ENCODE measurements around the gene CROCC2.
"Not testable (repeated sequence)": the region's sequence is repeated elsewhere in the genome, so short reads cannot be mapped to it uniquely, and the experiment has no call there.

CROCC2 gene

GRCh38 chr2:240966906-240967680 is 61.0 kb downstream of the CROCC2 start:
- DNase-seq (ENCODE audit: low read depth) = no peak

DNA sequence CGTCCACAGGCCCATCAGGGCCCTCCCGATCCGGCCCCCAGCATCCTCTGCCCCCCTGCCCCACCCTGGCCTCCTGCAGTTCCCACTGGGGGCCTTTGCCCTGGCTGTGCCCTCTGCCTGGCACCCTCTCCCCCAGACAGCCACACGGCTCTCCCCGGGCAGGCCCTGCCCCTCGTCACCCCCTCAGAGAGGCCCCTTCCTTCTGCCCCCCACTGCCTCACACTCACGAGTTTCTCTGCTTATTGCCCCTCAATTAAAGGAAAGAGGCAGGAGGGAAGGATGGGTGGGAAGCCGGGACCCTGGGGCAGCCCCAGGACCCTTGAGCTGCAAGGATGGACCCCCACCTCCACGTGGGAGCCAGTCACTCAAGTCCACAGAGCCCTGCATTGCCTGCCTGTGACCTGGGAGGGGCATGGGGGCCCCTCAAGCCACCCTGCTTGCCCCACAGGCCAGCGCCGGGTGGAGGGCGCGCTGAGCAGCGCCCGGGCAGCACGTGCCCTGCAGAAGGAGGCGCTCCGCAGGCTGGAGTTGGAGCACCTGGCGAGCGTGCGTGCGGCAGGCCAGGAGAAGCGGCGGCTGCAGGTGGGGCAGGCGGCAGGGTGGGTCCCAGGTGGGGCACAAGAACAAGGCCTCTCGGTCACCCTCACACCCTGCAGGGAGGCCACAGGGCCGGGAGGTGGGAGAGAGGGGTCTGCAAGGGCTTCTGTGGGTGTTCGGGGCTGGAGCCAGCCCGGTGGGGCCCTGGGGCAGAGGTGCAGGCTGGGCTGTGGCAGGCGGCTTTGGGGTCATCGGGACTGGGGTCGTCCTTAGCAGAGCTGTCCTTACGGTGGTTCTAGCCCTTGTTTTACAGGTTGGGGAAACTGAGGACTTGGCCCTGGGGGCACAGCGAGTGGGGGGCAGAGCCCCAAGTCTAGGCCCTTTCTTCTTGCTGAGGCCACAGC is 61.8 kb downstream of the CROCC2 start:
- DNase-seq (ENCODE audit: low read depth) = no peak

DNA sequence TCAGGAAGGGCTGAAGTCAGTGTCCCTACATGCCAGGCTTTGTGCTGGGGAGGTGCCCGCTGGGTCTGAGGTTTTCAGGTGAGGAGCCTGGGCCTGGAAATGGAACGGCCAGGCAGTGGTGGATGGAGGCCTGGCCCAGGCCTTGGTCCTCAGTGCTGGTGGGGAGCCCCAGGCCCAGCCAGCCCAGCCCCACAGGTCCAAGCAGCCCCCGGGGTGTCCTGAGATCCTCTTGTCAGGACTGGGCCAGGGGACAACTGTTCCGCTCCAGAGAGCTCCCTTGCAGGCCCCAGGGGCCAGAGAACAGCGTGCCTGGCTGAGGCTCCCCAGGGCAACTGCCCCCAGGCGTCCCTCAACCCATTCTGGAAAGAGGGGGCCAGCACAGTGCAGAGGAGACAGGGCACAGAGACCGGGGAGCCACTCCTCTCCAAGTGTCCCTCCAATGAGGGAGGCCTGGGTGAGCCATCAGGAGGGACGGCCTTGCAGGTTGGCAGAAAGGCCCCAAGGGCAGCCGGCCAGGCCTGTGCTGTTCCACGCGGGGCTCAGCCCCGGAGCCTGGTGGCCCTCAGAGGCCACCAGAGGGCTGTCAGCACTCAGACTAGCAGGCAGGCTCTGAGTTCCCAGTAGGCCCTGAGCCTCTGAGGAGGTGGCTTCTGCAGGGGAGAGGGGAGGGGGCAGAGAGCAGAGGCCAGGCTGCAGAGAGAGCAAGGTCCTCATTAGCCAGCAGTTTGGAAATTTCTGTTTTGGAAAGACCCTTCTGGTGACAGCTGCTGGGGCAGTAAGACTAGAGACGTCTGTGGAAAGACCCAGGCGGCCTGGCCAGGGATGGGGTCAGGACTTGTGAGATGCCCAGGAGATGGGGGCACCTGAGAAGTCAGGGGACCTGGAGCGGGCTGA is 62.8 kb downstream of the CROCC2 start:
- no peak for DNase-seq (ENCODE audit: low read depth)

DNA sequence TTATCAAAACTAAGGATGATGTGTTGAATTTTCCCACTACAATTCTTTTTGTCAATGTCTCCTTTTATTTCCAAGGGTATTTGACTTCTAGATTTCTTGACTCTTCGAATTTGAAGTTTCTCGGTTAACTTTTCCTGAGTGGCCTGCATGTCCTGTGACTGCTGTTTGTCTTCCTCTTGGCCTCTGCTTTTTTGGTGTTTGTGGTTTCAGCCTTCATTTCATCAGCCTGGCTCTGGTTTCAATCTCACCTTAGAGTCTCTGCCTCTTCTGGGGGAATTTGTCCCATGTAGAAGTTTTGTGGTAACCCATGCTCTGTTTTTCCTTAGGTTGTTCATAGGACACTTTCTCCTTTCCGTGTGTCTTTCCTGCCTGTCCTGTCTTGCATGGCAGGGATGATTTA is 64.0 kb downstream of the CROCC2 start:
- DNase-seq (ENCODE audit: low read depth) = no peak

GRCh38 chr2:240970816-240971215 is 64.7 kb downstream of the CROCC2 start:
- no peak for DNase-seq (ENCODE audit: low read depth)

DNA sequence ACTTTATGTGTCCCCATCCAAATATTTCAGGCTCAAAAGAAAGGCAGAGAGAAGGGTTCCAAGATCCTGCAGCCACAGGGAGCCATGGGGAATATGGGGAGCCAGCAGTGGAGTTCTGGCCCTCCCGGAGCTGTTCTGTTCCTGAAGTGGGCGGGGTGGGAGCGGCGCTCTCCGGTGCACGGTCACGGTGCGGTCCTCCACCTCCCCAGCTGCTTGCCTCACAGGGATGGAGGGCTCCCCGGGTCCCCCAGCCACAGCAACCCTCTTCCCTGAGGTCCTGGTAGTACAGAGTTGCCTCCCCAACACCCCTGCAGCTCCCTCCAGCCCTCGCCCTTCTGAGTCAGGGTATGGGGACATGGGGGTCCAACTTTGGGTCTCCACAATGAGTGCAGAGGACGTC is 66.1 kb downstream of the CROCC2 start:
- DNase-seq (ENCODE audit: low read depth) = no peak

DNA sequence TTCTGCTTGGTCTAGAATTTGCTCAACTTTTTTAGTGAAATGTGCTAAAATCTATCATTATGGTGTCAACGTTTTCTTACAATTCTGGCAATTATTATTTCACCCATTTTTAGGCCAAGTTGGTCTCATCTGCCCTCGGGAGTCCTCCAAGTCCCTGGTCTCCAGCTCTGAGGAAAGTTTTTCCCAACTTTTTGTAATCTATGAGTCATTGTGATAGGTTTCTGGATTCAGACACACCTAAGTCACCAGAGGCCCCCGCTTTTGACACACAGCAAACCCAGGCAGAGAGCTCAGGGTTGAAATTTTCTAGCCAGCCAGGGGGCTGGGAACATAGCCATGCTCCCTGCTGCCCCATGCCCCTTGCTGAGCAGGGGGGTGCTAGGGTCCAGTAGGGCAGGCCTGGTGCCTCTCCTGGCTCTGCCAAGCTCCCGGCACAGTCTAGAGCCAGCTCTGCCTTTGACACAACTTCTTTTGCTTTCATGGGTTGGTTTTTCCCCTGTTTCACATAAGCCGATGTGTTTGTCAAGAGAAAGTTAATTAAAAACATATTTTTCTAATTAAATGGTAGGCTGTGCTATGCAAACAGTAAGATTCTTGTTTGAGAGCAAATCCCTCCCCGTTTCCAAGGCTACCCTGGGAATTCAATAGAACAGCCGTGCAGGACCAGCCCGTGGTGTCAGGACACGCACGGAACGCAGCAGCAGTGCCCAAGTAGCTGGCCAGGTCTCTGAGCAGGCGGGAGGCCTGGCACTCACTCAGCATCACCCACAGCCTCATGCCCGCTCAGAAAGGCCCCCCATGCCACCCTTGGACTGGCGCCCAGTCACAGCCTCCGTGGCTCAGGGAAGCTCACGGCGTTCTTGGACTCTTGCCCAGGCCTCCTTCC is 66.7 kb downstream of the CROCC2 start:
- DNase-seq (ENCODE audit: low read depth) = no peak

DNA sequence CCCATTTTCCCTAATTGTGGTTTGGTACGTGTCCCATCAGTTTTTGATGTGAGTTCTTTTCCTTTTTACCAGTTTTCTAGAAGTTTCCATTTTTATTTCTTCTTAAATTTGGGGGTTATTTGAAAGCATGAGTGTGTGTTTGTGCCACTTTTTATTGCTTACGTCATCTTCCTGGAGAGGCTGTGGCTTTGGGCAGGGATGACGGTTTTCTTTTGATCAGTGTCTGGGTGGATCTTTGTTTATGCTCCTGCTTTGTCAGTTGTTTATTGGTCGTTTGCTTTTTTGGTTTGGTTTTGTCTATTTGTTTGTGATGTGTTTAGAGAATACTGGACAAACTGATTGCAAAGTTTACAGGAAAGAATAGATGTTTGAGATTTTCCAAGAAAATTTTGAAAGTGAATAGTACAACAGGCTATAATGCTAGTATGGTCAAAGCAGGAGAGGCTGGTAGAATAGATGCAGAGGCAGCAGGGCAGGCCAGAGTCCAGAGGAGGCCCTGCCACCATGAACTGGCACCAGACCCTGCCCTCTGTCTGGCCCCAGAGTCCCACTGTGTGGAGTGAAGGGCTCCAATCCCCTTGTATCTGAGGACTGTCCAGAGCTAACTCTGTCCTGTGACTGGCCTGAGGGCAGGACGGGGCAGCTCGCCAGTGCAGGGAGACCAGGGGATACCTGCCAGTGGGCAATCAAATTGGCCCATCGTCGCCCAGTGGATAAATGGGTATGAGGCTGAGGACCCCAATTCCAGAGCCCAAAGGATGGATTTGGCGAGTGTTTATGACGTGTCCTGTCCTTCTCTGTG is 68.8 kb downstream of the CROCC2 start:
- DNase-seq (ENCODE audit: low read depth) = no peak

- DNase-seq (ENCODE audit: low read depth) = not testable (repeated sequence)
These were observed 69.8 kb downstream of the CROCC2 start for GRCh38 chr2:240975903-240976302.

- DNase-seq (ENCODE audit: low read depth) = no peak
These were observed 75.1 kb downstream of the CROCC2 start for GRCh38 chr2:240981280-240981679.

GRCh38 chr2:240981871-240982800 is 76.0 kb downstream of the CROCC2 start:
- DNase-seq (ENCODE audit: low read depth) = no peak

DNA sequence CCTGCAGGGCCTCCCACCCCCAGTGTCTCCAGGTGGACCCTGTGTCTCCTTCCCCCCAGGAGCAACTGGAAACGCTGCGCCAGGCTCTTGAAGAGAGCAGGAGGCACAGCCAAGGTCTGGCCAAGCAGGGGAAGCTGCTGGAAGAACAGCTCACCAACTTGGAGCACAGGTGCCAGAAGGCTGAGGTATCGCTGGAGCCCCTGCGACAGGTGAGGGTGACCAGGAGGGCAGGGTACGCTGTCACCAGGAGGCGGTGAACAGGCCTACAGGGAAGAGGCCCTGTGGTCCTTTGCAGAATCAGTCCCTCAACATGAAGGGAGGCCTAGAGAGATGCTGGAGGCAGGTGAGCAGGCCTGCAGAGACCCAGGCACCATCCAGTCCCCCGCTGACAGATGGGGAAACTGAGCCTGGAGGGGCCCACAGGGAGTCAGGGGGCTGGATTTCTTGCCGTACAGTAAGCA is 76.7 kb downstream of the CROCC2 start:
- DNase-seq (ENCODE audit: low read depth) = no peak

- peak; percentile 25 for DNase-seq (ENCODE audit: low read depth)
These were observed 77.3 kb downstream of the CROCC2 start for GRCh38 chr2:240983361-240983995.

DNA sequence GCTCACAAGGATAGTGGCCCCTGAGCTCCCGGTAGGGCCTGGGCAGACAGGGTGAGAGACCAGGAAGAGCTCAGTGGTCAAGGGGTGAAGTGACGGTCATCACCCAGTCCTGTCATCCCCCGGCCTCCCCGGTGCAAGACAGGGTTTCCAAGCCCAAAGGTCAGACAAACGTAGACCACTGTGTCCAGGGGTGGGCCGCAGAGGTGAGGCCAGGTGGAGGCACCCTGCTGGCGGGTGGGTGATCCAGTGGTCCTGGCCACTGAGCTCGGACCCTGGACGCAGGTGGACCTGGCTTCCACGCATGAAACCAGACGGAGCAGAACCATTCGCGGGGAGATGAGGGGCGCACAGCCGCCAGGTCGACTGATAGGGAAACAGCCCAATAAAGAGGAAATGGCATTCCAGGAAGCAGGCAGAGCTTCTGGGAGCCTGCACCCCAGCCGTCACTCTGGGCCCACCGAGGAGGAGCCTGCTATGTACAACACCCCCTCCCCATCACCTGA is 77.9 kb downstream of the CROCC2 start:
- no peak for DNase-seq (ENCODE audit: low read depth)

- DNase-seq (ENCODE audit: low read depth) = no peak
These were observed 80.0 kb downstream of the CROCC2 start for GRCh38 chr2:240985881-240986786.

DNA sequence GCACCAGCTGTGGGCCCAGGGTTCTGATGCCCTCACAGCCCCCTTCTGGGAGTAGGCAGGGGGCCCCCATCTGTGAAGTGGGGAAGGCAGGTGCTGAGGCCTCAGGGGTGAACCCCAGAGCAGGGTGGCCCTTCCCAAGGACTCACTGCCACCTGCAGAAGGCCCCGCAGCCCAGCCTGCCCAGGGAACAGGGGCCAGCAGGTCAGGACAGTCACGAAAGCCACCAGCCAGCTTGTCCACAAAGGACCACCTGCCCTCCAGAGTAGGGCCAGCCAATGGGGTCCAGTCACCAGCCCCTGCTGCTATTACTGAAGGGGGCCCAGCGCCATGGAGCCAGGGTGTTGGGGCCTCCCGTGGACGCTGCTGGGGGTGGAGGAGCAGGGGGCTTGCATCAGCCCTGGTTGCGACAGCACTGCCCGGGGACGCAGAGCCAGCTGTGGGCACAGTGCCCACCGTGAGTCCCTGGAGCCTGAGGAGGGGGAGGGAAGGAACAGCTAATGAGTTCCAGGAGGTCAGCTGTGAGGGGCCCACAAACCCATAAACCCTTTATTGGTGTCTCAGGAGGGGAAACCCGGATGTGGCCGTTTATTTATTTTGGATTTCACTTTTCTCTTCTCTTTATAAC is 80.8 kb downstream of the CROCC2 start:
- no peak for DNase-seq (ENCODE audit: low read depth)

DNA sequence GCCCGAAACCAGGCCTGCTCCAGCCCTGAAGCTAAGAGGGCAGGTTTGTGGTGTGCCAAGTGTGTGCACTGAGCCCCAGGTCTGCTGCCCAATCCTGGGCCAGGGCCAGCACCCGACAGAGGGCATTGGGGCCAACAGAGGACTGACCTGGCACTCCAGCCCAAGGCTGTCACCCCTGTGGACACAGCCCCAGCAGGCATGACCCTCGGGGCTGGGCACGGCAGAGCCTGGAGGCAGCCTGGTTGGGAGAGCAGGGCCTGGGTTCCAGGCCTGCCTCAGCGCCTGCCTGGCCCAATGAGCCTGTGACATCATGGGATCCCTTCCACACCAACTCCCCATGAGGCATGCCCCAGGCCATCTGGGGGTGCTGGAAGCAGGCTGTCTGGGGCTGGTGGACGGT is 81.5 kb downstream of the CROCC2 start:
- no peak for DNase-seq (ENCODE audit: low read depth)
